ENCODE data around the gene PRSS2. TPM values are rescaled to one million over a fixed set of nuclear protein-coding genes. Genes with fewer than 3 reads are reported as not detected.

PRSS2 gene
- total RNA-seq, 1 donor from 2014 or later = not detected

- no peak for TF ChIP-seq CTCF (IDR thresholded peaks at IDR 0.05; ENCODE audit: partially characterized antibody, unreplicated experiment)
- H3K27ac Mint-ChIP-seq (ENCODE audit: unreplicated experiment) = no peak overlapping the region
- DNase-seq = no peak
- H3K27me3 Mint-ChIP-seq (ENCODE audit: unreplicated experiment) = no peaks in the 10 kb centered on the region
- H3K36me3 Mint-ChIP-seq (ENCODE audit: unreplicated experiment) = peaks cover 8% of the 10 kb centered on the region
- no peak overlapping the region for H3K4me3 Mint-ChIP-seq (ENCODE audit: unreplicated experiment)
- H3K9me3 Mint-ChIP-seq (ENCODE audit: unreplicated experiment) = no peaks in the 10 kb centered on the region
- H3K4me1 Mint-ChIP-seq (ENCODE audit: low read depth, unreplicated experiment) = peaks cover 5% of the 10 kb centered on the region
These were observed 48.8 kb downstream of the PRSS2 start for GRCh38 chr7:142819530-142819929.

DNA sequence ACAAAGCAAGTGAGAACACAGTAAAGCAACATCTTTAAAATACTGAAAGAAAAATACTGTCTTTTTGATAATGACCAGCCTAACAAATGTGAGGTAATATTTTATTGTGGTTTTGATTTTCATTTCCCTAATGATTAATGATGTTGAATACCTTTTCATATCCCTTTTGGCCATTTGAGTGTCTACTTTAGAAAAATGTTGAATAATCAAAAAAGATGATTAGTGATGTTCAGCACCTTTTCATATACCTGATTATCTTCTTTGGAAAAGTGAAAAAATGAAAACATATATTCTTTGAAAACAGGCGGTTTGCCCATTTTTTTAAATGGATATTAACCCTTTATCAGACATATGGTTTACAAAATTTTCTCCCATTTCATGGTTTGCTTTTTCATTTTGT lies 51.9 kb downstream of the PRSS2 start:
- Mint-ChIP-seq H3K27ac (ENCODE audit: unreplicated experiment) (no peak overlapping the region), H3K27me3 (ENCODE audit: unreplicated experiment) (no peaks in the 10 kb centered on the region), H3K4me3 (ENCODE audit: unreplicated experiment) (no peak overlapping the region), H3K4me1 (ENCODE audit: low read depth, unreplicated experiment) (no peaks in the 10 kb centered on the region), H3K36me3 (ENCODE audit: unreplicated experiment) (peaks cover 8% of the 10 kb centered on the region), H3K9me3 (ENCODE audit: unreplicated experiment) (peaks cover 2% of the 10 kb centered on the region)
- no peak for TF ChIP-seq CTCF (IDR thresholded peaks at IDR 0.05; ENCODE audit: partially characterized antibody, unreplicated experiment)
- DNase-seq = no peak

Other genes with a start within 250 kb of the PRSS2 start
- not detected for gene PRSS1, start 21.5 kb upstream of the PRSS2 start, total RNA-seq (ENCODE audit: unreplicated experiment)
- 21.4 TPM for gene EPHB6, start 84.1 kb downstream of the PRSS2 start, total RNA-seq (ENCODE audit: unreplicated experiment)
- 0.27 TPM for gene TRPV6, start 114.8 kb downstream of the PRSS2 start, total RNA-seq (ENCODE audit: unreplicated experiment)
- 0.15 TPM for gene TRPV5, start 162.8 kb downstream of the PRSS2 start, total RNA-seq (ENCODE audit: unreplicated experiment)
- not detected for gene LLCFC1, start 168.5 kb downstream of the PRSS2 start, total RNA-seq (ENCODE audit: unreplicated experiment)
- 0.64 TPM for gene KEL, start 191.4 kb downstream of the PRSS2 start, total RNA-seq (ENCODE audit: unreplicated experiment)